Esophagus squamous epithelium (tissue), 5 donors: ENCODE measurements around the gene GH1. TPM values are rescaled to one million over a fixed set of nuclear protein-coding genes. Genes with fewer than 3 reads are reported as not detected.
"Not testable (repeated sequence)": the region's sequence is repeated elsewhere in the genome, so short reads cannot be mapped to it uniquely, and the experiment has no call there.

Experiments
- DNase-seq: peaks from one replicate; lab custom pipeline; 2025; lab: John Stamatoyannopoulos, UW
- H3K27ac ChIP-seq, 4 donors: fragments of 200-600 bp; sonication (generic); one replicate each; pipeline ENCODE4 v1.5.1; 2016 to 2019; ENCODE audit warnings: mild to moderate bottlenecking in 1 of 4
- H3K27me3 ChIP-seq, 4 donors: fragments of 200-600 bp; sonication (generic); 1 replicate in 3 of 4; 2 replicates in 1 of 4; pipeline versions ENCODE4 v1.5.1 to v1.6.0; 2017 to 2021; ENCODE audit warnings: antibody characterized with exemption in 1 of 4
- H3K36me3 ChIP-seq, 3 donors: fragments of 200-600 bp; sonication (generic); one replicate each; pipeline ENCODE4 v1.5.1; 2016 to 2019
- H3K4me1 ChIP-seq, 3 donors: fragments of 200-600 bp; sonication (generic); one replicate each; pipeline ENCODE4 v1.5.1; 2017 to 2019
- H3K4me3 ChIP-seq, 4 donors: fragments of 200-600 bp; sonication (generic); 1 replicate in 3 of 4; 2 replicates in 1 of 4; pipeline ENCODE4 v1.5.1; 2016 to 2019; ENCODE audit warnings: mild to moderate bottlenecking in 2 of 4, moderate library complexity in 1 of 4
- H3K9me3 ChIP-seq, 3 donors: fragments of 200-600 bp; sonication (generic); one replicate each; pipeline ENCODE4 v1.5.1; 2016 to 2019
- POLR2A ChIP-seq, 4 donors: fragments of 450-650 bp; IDR thresholded peaks; one replicate each; pipeline ENCODE4 v1.6.1; 2017; ENCODE audit warnings: antibody characterized with exemption in 4 of 4, mild to moderate bottlenecking in 4 of 4, moderate library complexity in 3 of 4
- WGBS, 2 donors: methylation state at CpG; one replicate each; pipeline ENCODE4 v1.1.5; 2018; 5-methylcytosine and 5-hydroxymethylcytosine counted together
- intact Hi-C: fragments of 100-400 bp; cut with DNase I; formaldehyde crosslinking; loops from one replicate; pipeline ENCODE4 v1.15.0; 2022
- total RNA-seq, 4 donors: library from RNA; depleted of rRNA; stranded (reverse); fragments of >200 nt; gene quantifications; one replicate each; pipeline ENCODE4 v1.1.0, GENCODE V29; 2016
- TF ChIP-seq, protein P1 (sequence below), 6 experiments: fragments of 450-650 bp in 4 of 6; fragments of 200-600 bp in 2 of 6; sonication (generic) in 2 of 6; IDR thresholded peaks; one replicate each; pipeline ENCODE4 v1.5.1; 2016 to 2019; ENCODE audit warnings: antibody characterized with exemption in 6 of 6, mild to moderate bottlenecking in 4 of 6, moderate library complexity in 4 of 6
- donor health status: DM: yes; HTN: yes; CAD: no.

The GH1 gene
- total RNA-seq, 4 donors from 2014 or later, result not detected

DNA sequence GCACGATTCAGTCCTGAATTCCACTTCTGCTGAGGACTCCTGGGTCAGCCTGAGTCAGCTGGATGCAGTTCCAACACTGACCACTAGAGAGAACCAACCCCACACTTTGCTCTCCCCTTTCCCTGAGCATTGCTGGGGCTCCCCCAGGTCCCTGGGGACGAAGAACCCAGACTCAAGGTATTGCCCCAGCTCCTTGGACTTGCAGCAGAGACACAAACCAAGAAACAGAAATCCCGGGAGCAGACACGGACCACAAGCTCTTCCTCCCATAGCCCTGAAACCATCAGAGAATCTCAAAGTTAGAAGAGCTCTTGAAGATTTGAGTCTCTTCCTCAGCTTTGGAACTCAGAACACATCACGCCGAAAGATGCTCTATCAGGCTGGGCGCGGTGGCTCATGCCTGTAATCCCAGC lies 678 bp upstream of the GH1 start:
- Histone ChIP-seq H3K36me3 (no peaks in the 10 kb centered on the region), H3K27me3 (peaks cover 0 to 14% (median 0%) of the 10 kb centered on the region in 4 donors), H3K27ac (no peak overlapping the region), H3K4me3 (no peak overlapping the region), H3K4me1 (peaks cover 0 to 5% (median 0%) of the 10 kb centered on the region in 3 donors), H3K9me3 (no peaks in the 10 kb centered on the region)
- DNase-seq, result no peak
- intact Hi-C loops, result loop anchor here (10.0 kb wide), 1 partner anchor 215 kb away; the partner anchor contains the start of gene ERN1
- WGBS, 2 donors, result 45 to 53% methylated on average over 4 to 8 of the region's 8 CpGs
- no peak for TF ChIP-seq POLR2A (IDR thresholded peaks at IDR 0.05)
- TF ChIP-seq, protein P1, sequence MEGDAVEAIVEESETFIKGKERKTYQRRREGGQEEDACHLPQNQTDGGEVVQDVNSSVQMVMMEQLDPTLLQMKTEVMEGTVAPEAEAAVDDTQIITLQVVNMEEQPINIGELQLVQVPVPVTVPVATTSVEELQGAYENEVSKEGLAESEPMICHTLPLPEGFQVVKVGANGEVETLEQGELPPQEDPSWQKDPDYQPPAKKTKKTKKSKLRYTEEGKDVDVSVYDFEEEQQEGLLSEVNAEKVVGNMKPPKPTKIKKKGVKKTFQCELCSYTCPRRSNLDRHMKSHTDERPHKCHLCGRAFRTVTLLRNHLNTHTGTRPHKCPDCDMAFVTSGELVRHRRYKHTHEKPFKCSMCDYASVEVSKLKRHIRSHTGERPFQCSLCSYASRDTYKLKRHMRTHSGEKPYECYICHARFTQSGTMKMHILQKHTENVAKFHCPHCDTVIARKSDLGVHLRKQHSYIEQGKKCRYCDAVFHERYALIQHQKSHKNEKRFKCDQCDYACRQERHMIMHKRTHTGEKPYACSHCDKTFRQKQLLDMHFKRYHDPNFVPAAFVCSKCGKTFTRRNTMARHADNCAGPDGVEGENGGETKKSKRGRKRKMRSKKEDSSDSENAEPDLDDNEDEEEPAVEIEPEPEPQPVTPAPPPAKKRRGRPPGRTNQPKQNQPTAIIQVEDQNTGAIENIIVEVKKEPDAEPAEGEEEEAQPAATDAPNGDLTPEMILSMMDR (IDR thresholded peaks at IDR 0.05), result peak; percentile 93 to 96 (median 94)

DNA sequence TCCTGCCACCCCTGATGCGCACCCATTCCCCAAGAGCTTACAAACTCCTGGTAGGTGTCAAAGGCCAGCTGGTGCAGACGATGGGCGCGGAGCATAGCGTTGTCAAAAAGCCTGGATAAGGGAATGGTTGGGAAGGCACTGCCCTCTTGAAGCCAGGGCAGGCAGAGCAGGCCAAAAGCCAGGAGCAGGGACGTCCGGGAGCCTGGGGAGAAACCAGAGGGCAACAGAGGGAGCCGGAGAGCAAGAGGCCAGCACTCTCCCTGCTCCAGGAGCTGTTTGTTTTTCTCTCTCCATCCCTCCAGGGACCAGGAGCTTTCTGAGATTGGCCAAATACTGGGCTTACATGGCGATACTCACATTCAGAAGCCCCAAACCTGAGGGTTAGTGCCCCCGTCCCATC lies 334 bp downstream of the GH1 start:
- intact Hi-C loops, result loop anchor here (10.0 kb wide), 1 partner anchor 216 kb away; the partner anchor contains the start of gene ERN1
- Histone ChIP-seq H3K4me3 (no peak overlapping the region), H3K4me1 (peaks cover 0 to 5% (median 0%) of the 10 kb centered on the region in 3 donors), H3K36me3 (no peaks in the 10 kb centered on the region), H3K27me3 (peaks cover 0 to 14% (median 0%) of the 10 kb centered on the region in 4 donors), H3K9me3 (no peaks in the 10 kb centered on the region), H3K27ac (no peak overlapping the region)
- TF ChIP-seq POLR2A (IDR thresholded peaks at IDR 0.05), result no peak
- TF ChIP-seq, protein P1 (IDR thresholded peaks at IDR 0.05), result no peak
- DNase-seq, result no peak
- 53 to 83% methylated on average over 1 to 4 of the region's 10 CpGs for WGBS, 2 donors

DNA sequence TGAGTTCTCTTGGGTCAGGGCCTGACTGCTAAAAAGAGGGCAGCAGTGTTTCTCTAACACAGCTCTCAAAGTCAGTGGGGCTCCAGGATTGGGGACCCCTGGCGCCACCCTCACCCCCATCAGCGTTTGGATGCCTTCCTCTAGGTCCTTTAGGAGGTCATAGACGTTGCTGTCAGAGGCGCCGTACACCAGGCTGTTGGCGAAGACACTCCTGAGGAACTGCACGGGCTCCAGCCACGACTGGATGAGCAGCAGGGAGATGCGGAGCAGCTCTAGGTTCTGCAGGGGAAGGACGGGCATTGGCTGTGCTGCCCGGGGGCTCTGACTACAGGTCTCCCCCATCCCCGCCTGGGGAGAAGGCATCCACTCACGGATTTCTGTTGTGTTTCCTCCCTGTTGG lies 993 bp downstream of the GH1 start:
- H3K27me3 ChIP-seq, result peaks cover 0 to 14% (median 0%) of the 10 kb centered on the region in 4 donors
- H3K9me3 ChIP-seq, result no peaks in the 10 kb centered on the region
- WGBS, 2 donors, result 41 to 68% methylated on average over 3 to 13 of the region's 13 CpGs
- no peaks in the 10 kb centered on the region for H3K36me3 ChIP-seq
- TF ChIP-seq, protein P1 (IDR thresholded peaks at IDR 0.05), result no peak
- TF ChIP-seq POLR2A (IDR thresholded peaks at IDR 0.05), result no peak
- no peak overlapping the region for H3K4me3 ChIP-seq
- intact Hi-C loops, result loop anchor here (10.0 kb wide), 1 partner anchor 217 kb away; the partner anchor contains the start of gene ERN1
- H3K27ac ChIP-seq, result no peak overlapping the region
- no peak for DNase-seq
- H3K4me1 ChIP-seq, result peaks cover 0 to 5% (median 0%) of the 10 kb centered on the region in 3 donors

DNA sequence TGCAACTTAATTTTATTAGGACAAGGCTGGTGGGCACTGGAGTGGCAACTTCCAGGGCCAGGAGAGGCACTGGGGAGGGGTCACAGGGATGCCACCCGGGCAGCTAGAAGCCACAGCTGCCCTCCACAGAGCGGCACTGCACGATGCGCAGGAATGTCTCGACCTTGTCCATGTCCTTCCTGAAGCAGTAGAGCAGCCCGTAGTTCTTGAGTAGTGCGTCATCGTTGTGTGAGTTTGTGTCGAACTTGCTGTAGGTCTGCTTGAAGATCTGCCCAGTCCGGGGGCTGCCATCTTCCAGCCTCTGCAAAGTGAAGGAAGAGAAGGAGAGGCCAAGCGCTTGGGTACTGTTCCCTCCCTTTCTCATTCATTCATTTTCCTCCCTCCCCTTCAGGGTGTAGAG lies 1.4 kb downstream of the GH1 start:
- H3K9me3 ChIP-seq, DNase-seq, H3K4me3 ChIP-seq, H3K36me3 ChIP-seq, H3K4me1 ChIP-seq, H3K27ac ChIP-seq: not testable (repeated sequence)
- intact Hi-C loops, result loop anchor here (10.0 kb wide), 1 partner anchor 218 kb away; the partner anchor contains the start of gene ERN1
- H3K27me3 ChIP-seq, result peaks cover 0 to 14% (median 0%) of the 10 kb centered on the region in 4 donors
- WGBS, 2 donors, result 88 to 90% methylated on average over 8 of the region's 11 CpGs

DNA sequence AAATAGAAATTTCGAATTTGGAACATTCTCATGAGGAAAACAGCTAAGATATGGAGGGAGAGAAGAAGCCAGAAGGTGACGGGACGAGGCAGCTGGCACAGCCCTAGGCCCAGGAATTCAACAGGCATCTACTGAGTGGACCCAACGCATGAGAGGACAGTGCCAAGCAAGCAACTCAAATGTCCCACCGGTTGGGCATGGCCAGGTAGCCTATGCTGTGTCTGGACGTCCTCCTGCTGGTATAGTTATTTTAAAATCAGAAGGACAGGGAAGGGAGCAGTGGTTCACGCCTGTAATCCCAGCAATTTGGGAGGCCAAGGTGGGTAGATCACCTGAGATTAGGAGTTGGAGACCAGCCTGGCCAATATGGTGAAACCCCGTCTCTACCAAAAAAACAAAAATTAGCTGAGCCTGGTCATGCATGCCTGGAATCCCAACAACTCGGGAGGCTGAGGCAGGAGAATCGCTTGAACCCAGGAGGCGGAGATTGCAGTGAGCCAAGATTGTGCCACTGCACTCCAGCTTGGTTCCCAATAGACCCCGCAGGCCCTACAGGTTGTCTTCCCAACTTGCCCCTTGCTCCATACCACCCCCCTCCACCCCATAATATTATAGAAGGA lies 2.0 kb downstream of the GH1 start:
- no peak overlapping the region for H3K4me3 ChIP-seq
- WGBS, 2 donors, result 77 to 80% methylated on average over 10 to 12 of the region's 12 CpGs

DNA sequence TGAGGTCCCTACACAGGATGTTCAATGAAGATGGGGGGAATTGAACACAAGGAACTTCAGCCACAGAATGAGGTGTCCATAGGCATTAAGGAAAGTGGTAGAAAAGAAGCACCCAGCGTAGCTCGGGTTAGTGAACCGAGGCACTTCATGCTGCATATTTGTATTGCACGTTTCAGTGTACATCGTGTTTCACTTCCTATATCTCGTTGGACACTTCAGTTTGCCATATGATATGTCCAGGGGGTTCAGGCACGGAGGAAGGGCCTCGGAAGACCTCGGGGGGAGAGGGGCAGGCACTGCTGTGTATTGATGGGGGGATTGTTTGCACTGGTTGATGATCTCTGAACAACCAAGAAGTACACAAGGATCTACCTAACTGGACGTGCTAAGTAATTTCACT lies 2.9 kb downstream of the GH1 start:
- peaks cover 0 to 28% (median 0%) of the 10 kb centered on the region in 4 donors for H3K27me3 ChIP-seq
- 76 to 84% methylated on average over 9 to 10 of the region's 10 CpGs for WGBS, 2 donors
- not testable (repeated sequence) for H3K4me3 ChIP-seq, H3K36me3 ChIP-seq, H3K4me1 ChIP-seq, H3K9me3 ChIP-seq, H3K27ac ChIP-seq, DNase-seq
- intact Hi-C loops, result loop anchor here (10.0 kb wide), 1 partner anchor 219 kb away; the partner anchor contains the start of gene ERN1

More for the DNA sequence above, 2.0 kb downstream of the GH1 start:
- Histone ChIP-seq H3K27ac (no peak overlapping the region), H3K27me3 (peaks cover 0 to 19% (median 0%) of the 10 kb centered on the region in 4 donors), H3K4me1 (peaks cover 0 to 5% (median 0%) of the 10 kb centered on the region in 3 donors), H3K36me3 (no peaks in the 10 kb centered on the region), H3K9me3 (no peaks in the 10 kb centered on the region)
- intact Hi-C loops, result loop anchor here (10.0 kb wide), 1 partner anchor 218 kb away; the partner anchor contains the start of gene ERN1
- no peak for DNase-seq
- TF ChIP-seq POLR2A (IDR thresholded peaks at IDR 0.05), result no peak
- TF ChIP-seq, protein P1 (IDR thresholded peaks at IDR 0.05), result no peak
